GM19372 (cell line): Measurements from ENCODE around the gene NTM.

Experiments
- ATAC-seq: cut with Tn5 transposase; IDR thresholded peaks from one replicate; pipeline ENCODE4 v1.9.1; 2021; ENCODE audit warnings: mild to moderate bottlenecking, low read depth, moderate library complexity; ENCODE audit not compliant: unreplicated experiment

NTM gene

GRCh38 chr11:131796089-131796488, 425.7 kb downstream of the NTM start:
- no peak for ATAC-seq

GRCh38 chr11:131796541-131796940, 426.1 kb downstream of the NTM start:
- ATAC-seq, result no peak

- no peak for ATAC-seq
These were observed 430.0 kb downstream of the NTM start for GRCh38 chr11:131800452-131800851.

- ATAC-seq, result no peak
These were observed 432.2 kb downstream of the NTM start for GRCh38 chr11:131802440-131803115.

- ATAC-seq, result no peak
These were observed 437.5 kb downstream of the NTM start for GRCh38 chr11:131807876-131808275.

GRCh38 chr11:131808470-131808869, 438.1 kb downstream of the NTM start:
- ATAC-seq, result no peak

- ATAC-seq, result no peak
These were observed 438.9 kb downstream of the NTM start for GRCh38 chr11:131809203-131809918.

- ATAC-seq, result no peak
These were observed 440.1 kb downstream of the NTM start for GRCh38 chr11:131810541-131810940.

GRCh38 chr11:131811383-131811782, 441.0 kb downstream of the NTM start:
- ATAC-seq, result no peak

GRCh38 chr11:131814108-131814507, 443.7 kb downstream of the NTM start:
- ATAC-seq, result no peak

- no peak for ATAC-seq
These were observed 445.2 kb downstream of the NTM start for GRCh38 chr11:131815590-131815989.

- no peak for ATAC-seq
These were observed 445.6 kb downstream of the NTM start for GRCh38 chr11:131816051-131816450.

GRCh38 chr11:131817687-131818188, 447.3 kb downstream of the NTM start:
- ATAC-seq, result no peak

GRCh38 chr11:131819865-131820264, 449.4 kb downstream of the NTM start:
- ATAC-seq, result no peak

GRCh38 chr11:131822506-131822905, 452.1 kb downstream of the NTM start:
- ATAC-seq, result no peak

- ATAC-seq, result no peak
These were observed 453.4 kb downstream of the NTM start for GRCh38 chr11:131823772-131824171.

GRCh38 chr11:131824771-131825170, 454.4 kb downstream of the NTM start:
- ATAC-seq, result no peak

- no peak for ATAC-seq
These were observed 457.0 kb downstream of the NTM start for GRCh38 chr11:131827430-131827829.

GRCh38 chr11:131829725-131830124, 459.3 kb downstream of the NTM start:
- ATAC-seq, result no peak

GRCh38 chr11:131832079-131832478, 461.7 kb downstream of the NTM start:
- no peak for ATAC-seq

- no peak for ATAC-seq
These were observed 463.0 kb downstream of the NTM start for GRCh38 chr11:131833366-131833765.

- no peak for ATAC-seq
These were observed 467.1 kb downstream of the NTM start for GRCh38 chr11:131837562-131837961.
